Activated naive CD4-positive, alpha-beta T cell treated with anti-CD3 and anti-CD28 coated beads, Interleukin-2, amount 10 ng/mL, durations not matched to agents 7 days and 5 days (primary cell): ENCODE data around the gene MBD3L2B.
"Not testable (repeated sequence)": the region's sequence is repeated elsewhere in the genome, so short reads cannot be mapped to it uniquely, and the experiment has no call there.

Experiments
- CTCF ChIA-PET: fragments of 350-600 bp; sonication (Branson Sonifier 250); formaldehyde crosslinking; loops from one replicate; lab custom pipeline; 2021; ENCODE audit warnings: antibody characterized with exemption; lab: Charles Lee
- DNase-seq: peaks from one replicate; pipeline ENCODE4 v3.0.0-alpha.2; 2020
- H3K27ac Mint-ChIP-seq: one replicate; pipeline ENCODE4 v1.8.0; 2021; ENCODE audit warnings: mild to moderate bottlenecking, moderate library complexity, mixed read lengths
- H3K27me3 Mint-ChIP-seq: one replicate; pipeline ENCODE4 v1.8.0; 2021; ENCODE audit warnings: mild to moderate bottlenecking, mixed read lengths
- H3K36me3 Mint-ChIP-seq: one replicate; pipeline ENCODE4 v1.8.0; 2021; ENCODE audit warnings: mixed read lengths
- H3K4me1 Mint-ChIP-seq: one replicate; pipeline ENCODE4 v1.8.0; 2021; ENCODE audit warnings: mixed read lengths
- H3K4me3 Mint-ChIP-seq: one replicate; pipeline ENCODE4 v1.8.0; 2021; ENCODE audit warnings: mild to moderate bottlenecking, moderate library complexity, mixed read lengths
- H3K9me3 Mint-ChIP-seq: one replicate; pipeline ENCODE4 v1.8.0; 2021; ENCODE audit warnings: mixed read lengths

MBD3L2B gene

GRCh38 chr19:7051421-7051820 is 30.2 kb upstream of the MBD3L2B start:
- H3K36me3 Mint-ChIP-seq, H3K27me3 Mint-ChIP-seq, H3K27ac Mint-ChIP-seq, DNase-seq, H3K4me3 Mint-ChIP-seq, H3K4me1 Mint-ChIP-seq, H3K9me3 Mint-ChIP-seq, CTCF ChIA-PET: not testable (repeated sequence)

- H3K4me3 Mint-ChIP-seq, CTCF ChIA-PET, DNase-seq, H3K36me3 Mint-ChIP-seq, H3K4me1 Mint-ChIP-seq, H3K27ac Mint-ChIP-seq, H3K27me3 Mint-ChIP-seq, H3K9me3 Mint-ChIP-seq: not testable (repeated sequence)
Measured at GRCh38 chr19:7049021-7049420, 27.8 kb upstream of the MBD3L2B start, which contains the start of gene MBD3L2. Gene MBD3L2, plus strand, starts transcription at chr19:7049321. Its CDS starts 53 bp downstream, at chr19:7049374.

GRCh38 chr19:7041563-7041962 is 20.3 kb upstream of the MBD3L2B start:
- H3K4me1 Mint-ChIP-seq, H3K4me3 Mint-ChIP-seq, H3K36me3 Mint-ChIP-seq, DNase-seq, H3K27me3 Mint-ChIP-seq, CTCF ChIA-PET, H3K27ac Mint-ChIP-seq, H3K9me3 Mint-ChIP-seq: not testable (repeated sequence)

GRCh38 chr19:7040079-7040478 is 18.8 kb upstream of the MBD3L2B start, which contains the start of gene MBD3L4:
Gene MBD3L4, minus strand, starts transcription at chr19:7040179. Its CDS starts 35 bp downstream, at chr19:7040144.
- DNase-seq, H3K27ac Mint-ChIP-seq, CTCF ChIA-PET, H3K9me3 Mint-ChIP-seq, H3K4me1 Mint-ChIP-seq, H3K27me3 Mint-ChIP-seq, H3K36me3 Mint-ChIP-seq, H3K4me3 Mint-ChIP-seq: not testable (repeated sequence)

- CTCF ChIA-PET, H3K9me3 Mint-ChIP-seq, H3K36me3 Mint-ChIP-seq, H3K4me3 Mint-ChIP-seq, H3K4me1 Mint-ChIP-seq, DNase-seq, H3K27me3 Mint-ChIP-seq, H3K27ac Mint-ChIP-seq: not testable (repeated sequence)
Measured at GRCh38 chr19:7030278-7030677, 9.0 kb upstream of the MBD3L2B start, which contains the start of gene MBD3L5. Gene MBD3L5, plus strand, starts transcription at chr19:7030578. Its CDS starts 34 bp downstream, at chr19:7030612.

- H3K36me3 Mint-ChIP-seq, H3K9me3 Mint-ChIP-seq, CTCF ChIA-PET, H3K27me3 Mint-ChIP-seq, H3K4me3 Mint-ChIP-seq, H3K4me1 Mint-ChIP-seq, H3K27ac Mint-ChIP-seq, DNase-seq: not testable (repeated sequence)
Measured at GRCh38 chr19:7028790-7029189, 7.6 kb upstream of the MBD3L2B start.

GRCh38 chr19:7018828-7019227 is 2.4 kb downstream of the MBD3L2B start:
- Mint-ChIP-seq H3K4me1 (peaks cover 2% of the 10 kb centered on the region), H3K4me3 (no peak overlapping the region), H3K36me3 (no peaks in the 10 kb centered on the region), H3K27ac (no peak overlapping the region), H3K27me3 (no peaks in the 10 kb centered on the region), H3K9me3 (no peaks in the 10 kb centered on the region)
- DNase-seq: no peak
- CTCF ChIA-PET: no interaction called here

- CTCF ChIA-PET: no interaction called here
- no peak overlapping the region for H3K27ac Mint-ChIP-seq
- DNase-seq: no peak
- no peak overlapping the region for H3K4me3 Mint-ChIP-seq
- no peaks in the 10 kb centered on the region for H3K36me3 Mint-ChIP-seq
- H3K27me3 Mint-ChIP-seq: no peaks in the 10 kb centered on the region
- peaks cover 6% of the 10 kb centered on the region for H3K9me3 Mint-ChIP-seq
- H3K4me1 Mint-ChIP-seq: peaks cover 21% of the 10 kb centered on the region
Measured at GRCh38 chr19:7013678-7014077, 7.6 kb downstream of the MBD3L2B start.

GRCh38 chr19:7010722-7011593 is 10.3 kb downstream of the MBD3L2B start:
- H3K4me3 Mint-ChIP-seq: no peak overlapping the region
- peaks cover 30% of the 10 kb centered on the region for H3K4me1 Mint-ChIP-seq
- no peaks in the 10 kb centered on the region for H3K36me3 Mint-ChIP-seq
- CTCF ChIA-PET: no interaction called here
- no peak overlapping the region for H3K27ac Mint-ChIP-seq
- no peaks in the 10 kb centered on the region for H3K27me3 Mint-ChIP-seq
- peaks cover 6% of the 10 kb centered on the region for H3K9me3 Mint-ChIP-seq
- no peak for DNase-seq

GRCh38 chr19:7007859-7008258 is 13.4 kb downstream of the MBD3L2B start:
- Mint-ChIP-seq H3K27ac (no peak overlapping the region), H3K27me3 (no peaks in the 10 kb centered on the region), H3K4me3 (no peak overlapping the region), H3K36me3 (no peaks in the 10 kb centered on the region), H3K4me1 (peaks cover 25% of the 10 kb centered on the region), H3K9me3 (peaks cover 6% of the 10 kb centered on the region)
- CTCF ChIA-PET: no interaction called here
- no peak for DNase-seq

- CTCF ChIA-PET: no interaction called here
Measured at GRCh38 chr19:7006135-7006704, 15.0 kb downstream of the MBD3L2B start.

GRCh38 chr19:7004313-7004931 is 16.8 kb downstream of the MBD3L2B start:
- H3K4me1 Mint-ChIP-seq: peaks cover 24% of the 10 kb centered on the region
- H3K4me3 Mint-ChIP-seq: no peak overlapping the region
- no peaks in the 10 kb centered on the region for H3K27me3 Mint-ChIP-seq
- CTCF ChIA-PET: interaction anchor here (1.5 kb wide), 1 partner anchor 141 kb away, joined by 6 read pairs; no protein-coding TSS in a partner anchor
- H3K36me3 Mint-ChIP-seq: no peaks in the 10 kb centered on the region
- no peaks in the 10 kb centered on the region for H3K9me3 Mint-ChIP-seq
- no peak overlapping the region for H3K27ac Mint-ChIP-seq
- no peak for DNase-seq

More at GRCh38 chr19:7006135-7006704, 15.0 kb downstream of the MBD3L2B start:
- Mint-ChIP-seq H3K36me3 (no peaks in the 10 kb centered on the region), H3K9me3 (peaks cover 4% of the 10 kb centered on the region), H3K27ac (no peak overlapping the region), H3K27me3 (no peaks in the 10 kb centered on the region), H3K4me1 (peaks cover 25% of the 10 kb centered on the region), H3K4me3 (no peak overlapping the region)
- no peak for DNase-seq

- CTCF ChIA-PET: interaction anchor here (1.2 kb wide), 1 partner anchor 137 kb away, joined by 5 read pairs; no protein-coding TSS in a partner anchor
- no peak overlapping the region for H3K4me3 Mint-ChIP-seq
- H3K4me1 Mint-ChIP-seq: peaks cover 18% of the 10 kb centered on the region
- no peaks in the 10 kb centered on the region for H3K27me3 Mint-ChIP-seq
- H3K27ac Mint-ChIP-seq: no peak overlapping the region
- no peak for DNase-seq
- peaks cover 4% of the 10 kb centered on the region for H3K9me3 Mint-ChIP-seq
- peaks cover 3% of the 10 kb centered on the region for H3K36me3 Mint-ChIP-seq
Measured at GRCh38 chr19:7000816-7001215, 20.4 kb downstream of the MBD3L2B start.

GRCh38 chr19:7000333-7000732 is 20.9 kb downstream of the MBD3L2B start:
- Mint-ChIP-seq H3K4me1 (peaks cover 18% of the 10 kb centered on the region), H3K27me3 (no peaks in the 10 kb centered on the region), H3K4me3 (no peak overlapping the region), H3K9me3 (peaks cover 5% of the 10 kb centered on the region), H3K36me3 (peaks cover 5% of the 10 kb centered on the region), H3K27ac (no peak overlapping the region)
- DNase-seq: no peak
- CTCF ChIA-PET: interaction anchor here (1.2 to 1.3 kb wide), 2 partner anchors 132 to 136 kb away, joined by 4 to 5 read pairs; no protein-coding TSS in a partner anchor
